HCT116 (cell line): ENCODE data around the gene IL1F10. TPM values are rescaled to one million over a fixed set of nuclear protein-coding genes. Genes with fewer than 3 reads are reported as not detected.

Experiments
- ATAC-seq: fragments of 200-7000 bp; cut with Tn5 transposase; 2 replicates; pipeline ENCODE4 v1.9.1; 2020; ENCODE audit warnings: mild to moderate bottlenecking, moderate library complexity
- BruUV-seq: library from RNA; stranded (reverse); fragments of 400-500 nt; replicated peaks from 2 replicates; lab custom pipeline; 2021; lab: Mats Ljungman, UMichigan
- CTCF ChIA-PET: fragments of 300-600 bp; sonication (Branson Sonifier 250); formaldehyde crosslinking; loops from one replicate; lab custom pipeline; 2021; ENCODE audit warnings: antibody characterized with exemption; lab: Charles Lee
- POLR2A ChIA-PET: fragments of 300-600, 350-600 bp; sonication (Branson Sonifier 250); formaldehyde crosslinking; loops from one replicate; lab custom pipeline; 2021; ENCODE audit warnings: antibody characterized with exemption; lab: Charles Lee
- RAD21 ChIA-PET, 2 experiments: fragments of 300-600 bp; sonication (Branson Sonifier 250); formaldehyde crosslinking; loops; one replicate each; lab custom pipeline; 2023; ENCODE audit warnings: low total read pairs in 2 of 2; ENCODE audit not compliant: uncharacterized antibody in 2 of 2, unreplicated experiment in 2 of 2, low non-redundant PET in 1 of 2; lab: Charles Lee
- DNase-seq: peaks from one replicate; pipeline ENCODE4 v3.0.0-alpha.2; 2010; ENCODE audit warnings: low read depth, low spot score
- H2AFZ ChIP-seq: fragments of 200-600 bp; shearing (Covaris generic), sonication (generic); 2 replicates; pipeline ENCODE4 v1.6.1; 2017; ENCODE audit warnings: low read depth, mixed run types, mixed read lengths, antibody characterized with exemption, low read length; ENCODE audit not compliant: poor library complexity, severe bottlenecking
- H3K27ac ChIP-seq: 2 replicates; pipeline ENCODE4 v1.5.1; 2012; ENCODE audit warnings: low read depth, low read length
- H3K27me3 ChIP-seq: fragments of 200-600 bp; sonication (generic); 2 replicates; pipeline ENCODE4 v1.6.1; 2016; ENCODE audit warnings: mixed run types, low read length, mixed read lengths; ENCODE audit not compliant: insufficient read depth
- H3K36me3 ChIP-seq, 2 experiments: fragments of 200-500 bp in 1 of 2; fragments of 200-600 bp in 1 of 2; sonication (Bioruptor generic) in 1 of 2; sonication (generic) in 1 of 2; 2 replicates each; pipeline versions ENCODE4 v1.5.1 to v1.6.1; 2014 to 2016; ENCODE audit warnings: low read length in 2 of 2, inconsistent platforms in 1 of 2, mixed read lengths in 1 of 2, mixed run types in 1 of 2; ENCODE audit not compliant: insufficient read depth in 2 of 2, control insufficient read depth in 1 of 2
- H3K4me1 ChIP-seq, 2 experiments: fragments of 200-600 bp in 1 of 2; sonication (generic) in 1 of 2; 2 replicates each; pipeline versions ENCODE4 v1.5.1 to v1.6.1; 2012 to 2017; ENCODE audit warnings: low read length in 2 of 2, inconsistent platforms in 1 of 2, mild to moderate bottlenecking in 1 of 2, mixed read lengths in 1 of 2, mixed run types in 1 of 2, moderate library complexity in 1 of 2; ENCODE audit not compliant: insufficient read depth in 2 of 2, control insufficient read depth in 1 of 2
- H3K4me2 ChIP-seq: fragments of 200-600 bp; sonication (generic); 2 replicates; pipeline ENCODE4 v1.6.1; 2017; ENCODE audit warnings: mixed run types, low read length, mixed read lengths
- H3K4me3 ChIP-seq, 2 experiments: fragments of 200-600 bp in 1 of 2; sonication (generic) in 1 of 2; replicated peaks in 1 of 2; 2 replicates each; pipeline ENCODE4 v1.5.1; 2011 to 2016; ENCODE audit warnings: low read length in 2 of 2, control low read depth in 1 of 2, low read depth in 1 of 2, mild to moderate bottlenecking in 1 of 2, mixed read lengths in 1 of 2, mixed run types in 1 of 2
- H3K79me2 ChIP-seq: fragments of 200-600 bp; sonication (generic); 2 replicates; pipeline ENCODE4 v1.6.1; 2017; ENCODE audit warnings: mild to moderate bottlenecking, mixed run types, low read length, moderate library complexity, mixed read lengths; ENCODE audit not compliant: insufficient read depth
- H3K9ac ChIP-seq: fragments of 200-600 bp; sonication (generic); 2 replicates; pipeline ENCODE4 v1.6.1; 2016; ENCODE audit warnings: low read length, mixed read lengths
- H3K9me2 ChIP-seq: fragments of 200-600 bp; sonication (generic), shearing (Covaris generic); 2 replicates; pipeline ENCODE4 v1.6.1; 2017; ENCODE audit warnings: mixed run types, mild to moderate bottlenecking, moderate library complexity; ENCODE audit not compliant: insufficient read depth
- H3K9me3 ChIP-seq, 2 experiments: fragments of 200-500 bp in 1 of 2; fragments of 200-600 bp in 1 of 2; sonication (Bioruptor generic) in 1 of 2; sonication (generic) in 1 of 2; 2 replicates each; pipeline ENCODE4 v1.6.1; 2014 to 2017; ENCODE audit warnings: low read length in 2 of 2, mixed read lengths in 2 of 2, inconsistent platforms in 1 of 2, low read depth in 1 of 2, mild to moderate bottlenecking in 1 of 2, mixed run types in 1 of 2, moderate library complexity in 1 of 2; ENCODE audit not compliant: control insufficient read depth in 1 of 2, insufficient read depth in 1 of 2
- H4K20me1 ChIP-seq: fragments of 200-600 bp; sonication (generic), shearing (Covaris generic); 2 replicates; pipeline ENCODE4 v1.6.1; 2017; ENCODE audit warnings: mixed run types, mild to moderate bottlenecking, moderate library complexity; ENCODE audit not compliant: insufficient read depth
- CEBPB ChIP-seq: IDR thresholded peaks from 2 replicates; pipeline ENCODE4 v1.6.1; 2012; ENCODE audit warnings: low read depth
- EGR1 ChIP-seq: IDR thresholded peaks from 2 replicates; pipeline ENCODE4 v1.6.1; 2012; ENCODE audit warnings: low read depth
- ELF1 ChIP-seq: IDR thresholded peaks from 2 replicates; pipeline ENCODE4 v1.6.1; 2012; ENCODE audit warnings: low read depth, borderline replicate concordance
- FOSL1 ChIP-seq: IDR thresholded peaks from 2 replicates; pipeline ENCODE4 v1.6.1; 2012; ENCODE audit warnings: low read depth
- JUND ChIP-seq: IDR thresholded peaks from 2 replicates; pipeline ENCODE4 v1.6.1; 2012
- POLR2A ChIP-seq: IDR thresholded peaks from 2 replicates; pipeline ENCODE4 v1.7.0; 2011; ENCODE audit warnings: borderline replicate concordance; ENCODE audit not compliant: insufficient read depth, insufficient read length; ENCODE audit errors: extremely low read depth
- POLR2AphosphoS5 ChIP-seq: IDR thresholded peaks from 2 replicates; pipeline ENCODE4 v1.6.1; 2011; ENCODE audit warnings: mild to moderate bottlenecking, low read depth, low read length, moderate library complexity
- RAD21 ChIP-seq: IDR thresholded peaks from 2 replicates; pipeline ENCODE4 v1.6.1; 2012; ENCODE audit warnings: low read depth, mild to moderate bottlenecking
- SRF ChIP-seq: IDR thresholded peaks from 2 replicates; pipeline ENCODE4 v1.6.1; 2012; ENCODE audit warnings: low read depth
- YY1 ChIP-seq: IDR thresholded peaks from 2 replicates; pipeline ENCODE4 v1.6.1; 2011; ENCODE audit warnings: low read length, low read depth, moderate library complexity, mild to moderate bottlenecking; ENCODE audit not compliant: insufficient replicate concordance; ENCODE audit errors: extremely low read depth
- ZFX ChIP-seq: fragments of 450-650 bp; IDR thresholded peaks from 2 replicates; pipeline ENCODE4 v1.6.1; 2017
- ZNF274 ChIP-seq: fragments of 200-500 bp; sonication (Bioruptor generic); IDR thresholded peaks from 2 replicates; pipeline ENCODE4 v1.6.1; 2014; ENCODE audit warnings: mild to moderate bottlenecking, low read depth, low read length, inconsistent platforms
- intact Hi-C: fragments of 100-400 bp; cut with micrococcal nuclease; formaldehyde crosslinking; loops from 2 replicates; pipeline ENCODE4 v1.10.0; 2022
- total RNA-seq: library from RNA; stranded (reverse); gene quantifications from one replicate; pipeline ENCODE4 v1.2.1, GENCODE V29; 2021; ENCODE audit not compliant: unreplicated experiment
- TF ChIP-seq, protein P1 (sequence below), 3 experiments: fragments of 200-600 bp in 1 of 3; sonication (generic) in 1 of 3; IDR thresholded peaks in 2 of 3; conservative IDR thresholded peaks in 1 of 3; 2 replicates each; pipeline ENCODE4 v1.5.1; 2012 to 2017; ENCODE audit warnings: low read depth in 2 of 3, low read length in 2 of 3, antibody characterized with exemption in 1 of 3, borderline replicate concordance in 1 of 3, control low read depth in 1 of 3, mild to moderate bottlenecking in 1 of 3, mixed read lengths in 1 of 3, mixed run types in 1 of 3, moderate library complexity in 1 of 3; ENCODE audit not compliant: insufficient read depth in 1 of 3
- TF ChIP-seq, protein P2 (sequence below): IDR thresholded peaks from 2 replicates; pipeline ENCODE4 v1.6.1; 2012; ENCODE audit warnings: low read depth
- TF ChIP-seq, protein P3 (sequence below): IDR thresholded peaks from 2 replicates; pipeline ENCODE4 v1.6.1; 2011; ENCODE audit warnings: mild to moderate bottlenecking, low read length, moderate library complexity; ENCODE audit not compliant: insufficient replicate concordance; ENCODE audit errors: extremely low read depth
- TF ChIP-seq, protein P4 (sequence below): IDR thresholded peaks from 2 replicates; pipeline ENCODE4 v1.6.1; 2012

IL1F10 gene
- total RNA-seq, 1 experiment from 2014 or later: not detected

DNA sequence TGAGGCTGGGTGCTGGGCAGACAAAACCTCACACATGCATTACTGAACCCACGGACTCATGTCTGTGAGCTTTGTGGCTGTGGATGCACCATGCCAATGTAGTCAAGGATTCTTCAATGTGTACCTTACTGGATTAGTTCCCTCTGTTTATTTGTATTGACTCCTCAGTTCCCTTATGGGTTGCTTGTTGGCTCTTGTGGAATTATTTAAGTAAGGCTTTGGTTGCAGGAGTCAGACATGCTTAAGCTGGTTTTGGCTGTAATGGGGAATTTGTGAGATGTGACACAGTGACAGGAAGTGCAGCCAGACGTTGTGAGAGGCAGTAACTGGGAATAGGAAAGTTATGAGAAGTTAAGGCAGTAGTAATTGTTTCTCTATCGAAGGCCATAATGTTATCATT, 46.0 kb downstream of the IL1F10 start:
- Histone ChIP-seq H3K4me1 (peaks cover 0 to 8% of the 10 kb centered on the region in 2 experiments; a peak in 1 of 4 replicates), H4K20me1 (no peaks in the 10 kb centered on the region), H3K27me3 (no peaks in the 10 kb centered on the region), H3K9me3 (no peaks in the 10 kb centered on the region), H3K36me3 (no peaks in the 10 kb centered on the region), H3K9me2 (no peaks in the 10 kb centered on the region), H3K4me2 (no peak overlapping the region), H3K27ac (no peak overlapping the region), H2AFZ (no peak overlapping the region), H3K4me3 (no peak overlapping the region), H3K79me2 (no peaks in the 10 kb centered on the region), H3K9ac (no peak overlapping the region)
- BruUV-seq: no TSS peak
- ChIA-PET POLR2A (no interaction called here), RAD21 (no interaction called here), CTCF (no interaction called here)
- TF ChIP-seq, protein P1, sequence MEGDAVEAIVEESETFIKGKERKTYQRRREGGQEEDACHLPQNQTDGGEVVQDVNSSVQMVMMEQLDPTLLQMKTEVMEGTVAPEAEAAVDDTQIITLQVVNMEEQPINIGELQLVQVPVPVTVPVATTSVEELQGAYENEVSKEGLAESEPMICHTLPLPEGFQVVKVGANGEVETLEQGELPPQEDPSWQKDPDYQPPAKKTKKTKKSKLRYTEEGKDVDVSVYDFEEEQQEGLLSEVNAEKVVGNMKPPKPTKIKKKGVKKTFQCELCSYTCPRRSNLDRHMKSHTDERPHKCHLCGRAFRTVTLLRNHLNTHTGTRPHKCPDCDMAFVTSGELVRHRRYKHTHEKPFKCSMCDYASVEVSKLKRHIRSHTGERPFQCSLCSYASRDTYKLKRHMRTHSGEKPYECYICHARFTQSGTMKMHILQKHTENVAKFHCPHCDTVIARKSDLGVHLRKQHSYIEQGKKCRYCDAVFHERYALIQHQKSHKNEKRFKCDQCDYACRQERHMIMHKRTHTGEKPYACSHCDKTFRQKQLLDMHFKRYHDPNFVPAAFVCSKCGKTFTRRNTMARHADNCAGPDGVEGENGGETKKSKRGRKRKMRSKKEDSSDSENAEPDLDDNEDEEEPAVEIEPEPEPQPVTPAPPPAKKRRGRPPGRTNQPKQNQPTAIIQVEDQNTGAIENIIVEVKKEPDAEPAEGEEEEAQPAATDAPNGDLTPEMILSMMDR (IDR thresholded peaks at IDR 0.05 in 2 of 3, conservative IDR thresholded peaks at IDR 0.05 in 1 of 3; ENCODE audit: borderline replicate concordance in 1 of 3, insufficient read depth in 1 of 3, low read depth in 2 of 3, low read length in 2 of 3): no peak
- TF ChIP-seq EGR1 (no peak), YY1 (no peak), ELF1 (no peak), SRF (no peak), FOSL1 (no peak), POLR2AphosphoS5 (no peak), ZFX (no peak), ZNF274 (no peak), JUND (no peak), RAD21 (no peak), CEBPB (no peak), POLR2A (no peak)
- TF ChIP-seq, protein P2, sequence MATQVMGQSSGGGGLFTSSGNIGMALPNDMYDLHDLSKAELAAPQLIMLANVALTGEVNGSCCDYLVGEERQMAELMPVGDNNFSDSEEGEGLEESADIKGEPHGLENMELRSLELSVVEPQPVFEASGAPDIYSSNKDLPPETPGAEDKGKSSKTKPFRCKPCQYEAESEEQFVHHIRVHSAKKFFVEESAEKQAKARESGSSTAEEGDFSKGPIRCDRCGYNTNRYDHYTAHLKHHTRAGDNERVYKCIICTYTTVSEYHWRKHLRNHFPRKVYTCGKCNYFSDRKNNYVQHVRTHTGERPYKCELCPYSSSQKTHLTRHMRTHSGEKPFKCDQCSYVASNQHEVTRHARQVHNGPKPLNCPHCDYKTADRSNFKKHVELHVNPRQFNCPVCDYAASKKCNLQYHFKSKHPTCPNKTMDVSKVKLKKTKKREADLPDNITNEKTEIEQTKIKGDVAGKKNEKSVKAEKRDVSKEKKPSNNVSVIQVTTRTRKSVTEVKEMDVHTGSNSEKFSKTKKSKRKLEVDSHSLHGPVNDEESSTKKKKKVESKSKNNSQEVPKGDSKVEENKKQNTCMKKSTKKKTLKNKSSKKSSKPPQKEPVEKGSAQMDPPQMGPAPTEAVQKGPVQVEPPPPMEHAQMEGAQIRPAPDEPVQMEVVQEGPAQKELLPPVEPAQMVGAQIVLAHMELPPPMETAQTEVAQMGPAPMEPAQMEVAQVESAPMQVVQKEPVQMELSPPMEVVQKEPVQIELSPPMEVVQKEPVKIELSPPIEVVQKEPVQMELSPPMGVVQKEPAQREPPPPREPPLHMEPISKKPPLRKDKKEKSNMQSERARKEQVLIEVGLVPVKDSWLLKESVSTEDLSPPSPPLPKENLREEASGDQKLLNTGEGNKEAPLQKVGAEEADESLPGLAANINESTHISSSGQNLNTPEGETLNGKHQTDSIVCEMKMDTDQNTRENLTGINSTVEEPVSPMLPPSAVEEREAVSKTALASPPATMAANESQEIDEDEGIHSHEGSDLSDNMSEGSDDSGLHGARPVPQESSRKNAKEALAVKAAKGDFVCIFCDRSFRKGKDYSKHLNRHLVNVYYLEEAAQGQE: no peak
- TF ChIP-seq, protein P3, sequence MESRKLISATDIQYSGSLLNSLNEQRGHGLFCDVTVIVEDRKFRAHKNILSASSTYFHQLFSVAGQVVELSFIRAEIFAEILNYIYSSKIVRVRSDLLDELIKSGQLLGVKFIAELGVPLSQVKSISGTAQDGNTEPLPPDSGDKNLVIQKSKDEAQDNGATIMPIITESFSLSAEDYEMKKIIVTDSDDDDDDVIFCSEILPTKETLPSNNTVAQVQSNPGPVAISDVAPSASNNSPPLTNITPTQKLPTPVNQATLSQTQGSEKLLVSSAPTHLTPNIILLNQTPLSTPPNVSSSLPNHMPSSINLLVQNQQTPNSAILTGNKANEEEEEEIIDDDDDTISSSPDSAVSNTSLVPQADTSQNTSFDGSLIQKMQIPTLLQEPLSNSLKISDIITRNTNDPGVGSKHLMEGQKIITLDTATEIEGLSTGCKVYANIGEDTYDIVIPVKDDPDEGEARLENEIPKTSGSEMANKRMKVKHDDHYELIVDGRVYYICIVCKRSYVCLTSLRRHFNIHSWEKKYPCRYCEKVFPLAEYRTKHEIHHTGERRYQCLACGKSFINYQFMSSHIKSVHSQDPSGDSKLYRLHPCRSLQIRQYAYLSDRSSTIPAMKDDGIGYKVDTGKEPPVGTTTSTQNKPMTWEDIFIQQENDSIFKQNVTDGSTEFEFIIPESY: no peak
- TF ChIP-seq, protein P4, sequence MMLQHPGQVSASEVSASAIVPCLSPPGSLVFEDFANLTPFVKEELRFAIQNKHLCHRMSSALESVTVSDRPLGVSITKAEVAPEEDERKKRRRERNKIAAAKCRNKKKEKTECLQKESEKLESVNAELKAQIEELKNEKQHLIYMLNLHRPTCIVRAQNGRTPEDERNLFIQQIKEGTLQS: no peak
- ATAC-seq: no peak
- intact Hi-C loops: no loop called here
- no peak for DNase-seq
